GM18951 (cell line): ENCODE measurements around the gene CDC42EP3.
A peak's percentile ranks its signal among the peaks of the same experiment; 100 is the strongest.

Experiments used
- POLR2A ChIP-seq: IDR thresholded peaks from 4 replicates; pipeline ENCODE4 v1.6.1; 2011; ENCODE audit warnings: mild to moderate bottlenecking; ENCODE audit not compliant: insufficient read length, insufficient read depth; ENCODE audit errors: extremely low read depth
- in situ Hi-C: fragments of 300-500 bp; cut with MboI; formaldehyde crosslinking; loops from one replicate; pipeline ENCODE4 v1.12.0; 2022; ENCODE audit warnings: low sequenced_read_pairs, mixed read lengths, inconsistent platforms; ENCODE audit not compliant: unreplicated experiment

Gene CDC42EP3

GRCh38 chr2:37633234-37633633, 38.2 kb downstream of the CDC42EP3 start:
- in situ Hi-C loops: no loop called here
- no peak for TF ChIP-seq POLR2A

- in situ Hi-C loops: no loop called here
Observed at GRCh38 chr2:37632310-37632709, 39.1 kb downstream of the CDC42EP3 start.

GRCh38 chr2:37631698-37632097, 39.7 kb downstream of the CDC42EP3 start:
- TF ChIP-seq POLR2A: no peak
- in situ Hi-C loops: no loop called here

More at GRCh38 chr2:37632310-37632709, 39.1 kb downstream of the CDC42EP3 start:
- TF ChIP-seq POLR2A: no peak

GRCh38 chr2:37631292-37631691, 40.1 kb downstream of the CDC42EP3 start:
- in situ Hi-C loops: no loop called here
- TF ChIP-seq POLR2A: no peak

- TF ChIP-seq POLR2A: no peak
- in situ Hi-C loops: no loop called here
Observed at GRCh38 chr2:37630776-37631175, 40.7 kb downstream of the CDC42EP3 start.

GRCh38 chr2:37630301-37630700, 41.1 kb downstream of the CDC42EP3 start:
- in situ Hi-C loops: no loop called here
- TF ChIP-seq POLR2A: no peak

- no peak for TF ChIP-seq POLR2A
- in situ Hi-C loops: no loop called here
Observed at GRCh38 chr2:37629529-37629928, 41.9 kb downstream of the CDC42EP3 start.

GRCh38 chr2:37627710-37628109, 43.7 kb downstream of the CDC42EP3 start:
- TF ChIP-seq POLR2A: no peak
- in situ Hi-C loops: no loop called here

- TF ChIP-seq POLR2A: no peak
- in situ Hi-C loops: no loop called here
Observed at GRCh38 chr2:37625796-37626571, 45.5 kb downstream of the CDC42EP3 start.

GRCh38 chr2:37625156-37625555, 46.3 kb downstream of the CDC42EP3 start:
- in situ Hi-C loops: no loop called here
- no peak for TF ChIP-seq POLR2A

- peak; percentile 24 for TF ChIP-seq POLR2A
- in situ Hi-C loops: no loop called here
Observed at GRCh38 chr2:37623971-37624900, 47.2 kb downstream of the CDC42EP3 start.

- no peak for TF ChIP-seq POLR2A
- in situ Hi-C loops: no loop called here
Observed at GRCh38 chr2:37623406-37623805, 48.0 kb downstream of the CDC42EP3 start.

- no peak for TF ChIP-seq POLR2A
- in situ Hi-C loops: no loop called here
Observed at GRCh38 chr2:37622450-37623100, 48.9 kb downstream of the CDC42EP3 start.
